CD4-positive, alpha-beta T cell treated with Interleukin-21 for 1 hour (primary cell): ENCODE measurements around the gene MARVELD3.

Experiments
- DNase-seq: peaks from one replicate; pipeline ENCODE4 v3.0.0-alpha.2; 2020

Gene MARVELD3

DNA sequence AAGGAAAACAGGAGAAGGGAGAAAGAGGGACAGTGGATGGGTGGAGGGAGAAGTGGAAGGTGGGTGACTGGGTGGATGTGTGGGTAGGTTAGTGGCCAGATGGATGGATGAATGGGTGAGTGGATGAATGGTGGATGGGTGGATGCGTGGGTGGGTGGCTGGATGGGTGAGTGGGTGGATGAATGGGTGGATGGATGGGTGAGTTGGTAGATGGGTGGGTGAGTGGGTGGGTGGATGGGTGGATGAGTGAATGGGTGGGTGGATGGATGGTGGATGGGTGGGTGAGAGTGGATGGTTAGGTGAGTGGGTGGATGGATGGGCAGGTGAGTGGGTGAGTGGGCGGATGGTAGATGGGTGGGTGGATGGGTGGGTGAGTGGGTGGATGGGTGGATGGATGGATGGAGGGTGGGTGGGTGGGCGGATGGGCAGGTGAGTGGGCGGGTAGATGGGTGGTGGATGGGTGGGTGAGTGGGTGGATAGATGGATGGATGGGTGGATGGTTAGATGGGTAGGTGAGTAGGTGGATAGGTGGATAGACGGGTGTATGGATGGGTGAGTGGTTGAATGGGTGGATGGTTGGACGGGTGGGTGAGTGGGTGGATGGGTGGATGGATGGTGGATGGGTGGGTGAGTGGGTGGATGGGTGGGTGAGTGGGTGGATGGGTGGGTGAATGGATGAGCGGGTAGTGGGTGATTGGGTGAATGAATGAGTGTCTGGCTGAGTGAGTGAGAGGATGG, 702 bp upstream of the MARVELD3 start:
- no peak for DNase-seq

DNA sequence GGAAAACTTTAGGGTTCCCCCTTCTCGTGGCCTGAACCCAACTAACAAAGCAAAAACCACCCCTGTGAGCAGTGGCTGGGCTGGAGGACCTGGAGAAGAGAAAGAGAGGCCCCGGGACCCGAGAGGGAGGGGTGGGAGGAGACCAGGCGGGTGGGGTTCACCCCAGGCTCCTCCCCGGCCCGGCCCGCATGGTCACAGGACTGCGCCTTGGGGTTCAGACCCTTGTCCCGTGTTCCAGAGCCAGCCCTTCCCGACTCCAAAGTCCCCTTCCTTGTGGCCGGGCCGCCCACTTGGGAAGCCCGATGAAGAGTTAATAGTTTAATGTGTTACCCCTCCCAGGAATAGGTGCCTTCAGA, 852 bp downstream of the MARVELD3 start:
- no peak for DNase-seq

DNA sequence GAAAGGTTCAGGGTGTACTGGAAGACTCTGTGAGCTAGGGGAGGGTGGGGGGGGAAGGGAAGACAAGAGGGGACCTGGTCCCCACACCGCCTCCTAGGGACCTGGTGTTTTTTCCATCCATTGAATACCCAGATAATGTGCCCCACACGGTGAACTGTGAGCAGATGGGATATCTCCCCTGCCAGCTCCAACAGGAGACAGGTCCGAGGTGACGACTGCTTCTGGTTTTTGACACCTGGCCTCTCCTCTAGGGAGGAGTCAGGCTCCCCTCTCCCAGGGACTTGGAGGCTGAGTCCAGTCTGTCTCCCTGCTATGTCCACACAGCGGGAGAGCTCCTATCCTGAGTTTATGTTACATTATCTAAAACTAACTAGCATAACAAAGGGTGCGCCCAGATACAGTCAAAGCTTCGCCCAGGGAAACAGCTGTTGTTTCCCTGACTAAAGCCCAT, 1.8 kb downstream of the MARVELD3 start:
- DNase-seq: no peak

DNA sequence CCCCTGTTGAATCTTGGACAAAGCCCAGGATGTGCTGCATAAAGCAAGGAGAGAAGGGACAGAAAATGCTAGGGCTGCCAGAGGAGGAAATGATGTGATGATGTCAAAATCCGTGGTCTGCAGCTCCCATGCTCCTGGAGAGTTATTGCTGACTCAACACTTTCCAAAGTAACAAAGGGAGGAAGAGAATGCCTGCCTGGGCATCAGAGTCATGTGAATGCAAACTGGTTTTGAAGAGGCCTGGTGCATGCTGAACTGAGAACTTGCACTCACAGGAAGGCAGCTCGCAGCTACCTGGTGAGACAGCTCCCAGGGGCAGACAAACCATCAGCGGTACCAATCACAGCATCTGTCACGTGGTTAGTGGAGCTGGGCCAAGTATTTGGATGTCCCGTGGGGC, 2.8 kb downstream of the MARVELD3 start:
- DNase-seq: no peak

DNA sequence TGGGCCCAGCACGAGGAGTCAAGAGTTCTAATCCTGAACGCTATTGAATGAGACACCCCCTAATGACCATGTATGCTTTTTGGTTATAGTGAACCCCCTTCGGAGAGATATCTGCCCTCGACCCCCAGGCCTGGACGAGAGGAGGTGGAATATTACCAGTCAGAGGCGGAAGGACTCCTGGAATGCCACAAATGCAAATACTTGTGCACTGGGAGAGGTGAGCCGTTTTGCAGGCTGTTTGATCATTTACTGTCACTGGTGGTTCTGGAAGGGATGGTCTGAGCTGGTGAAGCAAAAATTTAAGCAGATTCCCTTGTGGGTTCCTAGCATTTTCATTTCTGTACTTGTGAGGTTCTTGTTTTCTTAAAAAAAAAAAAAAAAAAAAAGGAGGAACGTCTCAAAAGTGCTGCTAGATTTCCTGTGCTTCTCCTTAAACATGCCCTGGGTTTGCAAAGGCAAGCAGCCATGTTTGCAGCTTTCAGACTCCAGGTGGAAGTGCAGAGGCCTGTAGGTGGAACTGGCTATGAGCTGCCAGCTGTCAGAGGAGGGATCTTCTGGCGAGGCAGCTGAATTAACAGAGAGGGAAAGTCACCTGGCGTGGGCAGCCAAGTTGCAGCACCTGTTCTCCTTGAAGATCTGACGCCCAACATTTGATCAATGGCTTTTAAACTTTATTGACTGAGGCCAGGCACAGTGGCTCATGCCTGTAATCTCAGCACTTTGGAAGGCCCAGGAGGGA, 3.5 kb downstream of the MARVELD3 start:
- no peak for DNase-seq

DNA sequence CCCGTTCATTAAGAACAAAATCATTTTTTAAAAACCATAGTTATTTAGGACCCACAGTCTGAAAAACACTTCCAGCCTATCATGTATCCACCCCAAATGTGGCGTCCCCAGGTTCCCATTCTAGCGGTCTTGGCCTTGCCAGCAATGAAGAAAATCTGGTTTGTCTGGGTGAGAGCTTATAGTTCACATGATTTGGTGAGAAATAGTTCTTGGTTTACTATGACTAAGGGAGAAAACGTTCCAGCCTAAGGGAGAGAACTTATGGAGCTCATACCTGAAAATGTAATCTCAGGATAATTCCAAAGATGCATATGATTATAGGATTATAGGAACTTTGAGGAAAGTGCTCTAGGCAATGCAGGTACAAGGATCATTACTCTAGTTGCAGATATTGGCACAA, 4.8 kb downstream of the MARVELD3 start:
- DNase-seq: no peak

DNA sequence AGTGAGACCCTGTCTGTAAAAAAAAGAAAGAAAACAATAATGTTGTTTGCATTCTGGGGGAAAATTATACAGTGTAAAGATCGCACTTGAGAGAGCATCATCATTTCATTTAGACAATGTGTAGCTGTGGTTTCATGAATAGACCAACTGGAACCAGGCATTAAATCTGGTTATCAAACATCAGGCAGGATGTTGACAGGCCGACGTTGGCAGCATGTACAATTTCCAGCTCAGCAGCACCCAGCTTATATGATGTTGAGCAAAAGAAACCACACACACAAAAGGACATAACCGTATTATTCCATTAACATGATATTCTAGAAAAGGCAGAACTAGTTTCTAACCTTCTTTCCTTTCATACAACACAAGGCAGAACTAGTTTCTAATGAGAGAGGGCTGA, 5.8 kb downstream of the MARVELD3 start:
- DNase-seq: no peak

DNA sequence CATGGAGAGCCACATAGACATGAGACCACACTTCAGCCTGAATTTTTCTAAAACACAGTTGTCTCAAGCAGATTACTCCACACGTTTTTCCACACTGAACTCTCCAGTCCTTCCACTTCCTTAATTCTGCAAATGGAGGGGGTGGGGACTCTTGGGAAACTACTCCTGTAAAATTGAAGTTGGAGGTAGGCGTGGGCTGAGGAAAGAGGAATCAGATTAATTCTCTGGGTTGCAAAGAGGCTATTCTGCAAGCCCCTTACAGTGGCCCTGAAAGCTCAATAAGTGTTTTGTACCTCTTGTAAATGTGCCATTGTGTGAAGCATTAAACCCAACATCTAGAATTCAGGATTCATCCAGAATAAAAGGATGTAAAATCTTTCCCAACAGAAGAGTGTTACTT, 9.6 kb downstream of the MARVELD3 start:
- no peak for DNase-seq

DNA sequence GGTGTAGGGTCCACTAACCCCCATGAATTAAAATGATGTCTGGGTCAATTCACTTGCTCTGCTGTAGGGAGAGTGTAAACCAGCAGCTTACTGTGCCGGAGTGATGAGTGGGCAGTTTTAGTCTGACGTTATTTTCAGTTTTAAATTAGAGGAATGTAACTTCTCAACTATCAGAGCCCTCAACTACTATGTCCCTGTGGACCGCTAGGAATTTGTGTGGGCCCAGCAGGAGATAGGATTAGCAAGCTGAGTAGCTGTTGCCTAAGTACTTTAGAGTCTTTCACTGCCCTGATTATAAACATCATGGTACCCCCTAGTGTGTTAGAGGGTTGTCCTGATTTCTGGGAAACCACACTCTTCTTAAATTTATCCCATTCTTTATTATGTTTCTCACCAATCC, 11.4 kb downstream of the MARVELD3 start:
- no peak for DNase-seq

DNA sequence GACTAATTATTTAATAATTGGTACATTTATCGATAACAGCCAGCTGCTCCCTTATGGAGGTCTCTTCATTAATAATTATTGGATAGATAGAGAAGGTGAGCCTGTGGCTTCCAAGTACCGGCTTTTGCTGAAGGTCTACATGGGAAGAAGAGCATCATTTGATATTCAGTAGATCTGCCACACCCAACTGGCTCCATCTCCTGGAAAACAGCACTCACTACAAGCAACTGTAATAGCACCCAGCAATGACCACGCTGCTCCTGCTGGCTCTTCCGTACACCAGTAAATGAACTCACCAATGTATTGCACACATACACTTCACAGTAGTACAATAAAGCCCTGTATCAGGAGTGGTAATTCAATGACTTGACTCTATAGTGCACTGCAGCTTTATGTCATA, 19.5 kb downstream of the MARVELD3 start:
- no peak for DNase-seq

DNA sequence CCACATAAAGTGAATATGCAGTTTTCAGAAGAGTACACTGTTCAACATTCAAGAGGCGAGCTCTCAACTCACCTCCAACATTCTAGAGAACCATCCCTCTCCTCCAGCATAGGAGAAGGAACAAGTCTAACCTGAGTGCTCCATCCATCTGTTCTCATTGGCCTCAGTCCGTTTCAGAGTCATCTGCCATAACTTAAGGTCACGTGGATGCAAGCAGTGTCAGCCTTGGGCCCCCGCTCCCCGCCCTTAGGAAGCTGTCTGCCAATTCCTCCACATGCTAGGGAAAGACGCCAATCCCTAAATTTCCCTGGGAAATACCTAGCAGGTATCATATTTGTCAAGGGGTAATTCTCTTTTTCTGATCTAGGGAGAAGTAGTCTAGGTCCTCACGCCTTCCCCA, 21.4 kb downstream of the MARVELD3 start:
- no peak for DNase-seq

DNA sequence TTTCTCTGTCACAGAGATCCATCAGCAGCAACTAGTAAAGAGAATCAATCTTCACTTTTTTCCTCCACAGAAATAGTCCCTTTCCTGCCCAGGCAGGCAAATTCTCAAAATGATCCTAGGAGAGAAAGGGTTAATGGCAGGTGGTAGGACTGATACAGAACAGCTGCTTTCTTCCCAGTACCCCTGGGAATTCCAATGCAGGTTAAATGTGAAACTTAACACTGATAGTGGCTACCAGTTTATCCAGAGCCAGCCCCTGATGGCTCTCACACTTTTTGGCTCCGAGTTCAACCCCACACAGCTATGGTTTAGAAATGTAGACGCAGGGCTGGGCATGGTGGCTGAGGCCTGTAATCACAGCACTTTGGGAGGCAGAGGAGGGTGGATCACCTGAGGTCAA, 22.2 kb downstream of the MARVELD3 start:
- no peak for DNase-seq

DNA sequence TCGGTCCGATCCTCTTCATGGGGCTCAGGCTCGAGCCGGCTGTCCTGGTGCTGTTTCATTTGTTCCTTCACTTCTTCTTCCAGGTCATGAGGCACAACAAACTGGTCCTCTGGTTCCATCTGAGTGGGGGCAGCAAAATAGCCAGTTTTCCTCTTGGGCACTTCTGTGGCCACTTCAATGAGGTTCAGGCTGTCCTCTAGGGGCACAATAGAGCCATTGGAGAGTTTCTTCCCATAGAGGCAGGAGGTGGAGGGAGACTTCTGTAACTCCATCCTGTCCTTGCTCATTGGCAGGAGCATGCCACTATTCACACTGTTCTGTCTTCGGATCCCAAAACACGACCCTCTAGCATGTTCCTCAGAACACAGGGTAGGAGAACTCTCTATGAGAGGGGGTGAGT, 22.9 kb downstream of the MARVELD3 start:
- no peak for DNase-seq

DNA sequence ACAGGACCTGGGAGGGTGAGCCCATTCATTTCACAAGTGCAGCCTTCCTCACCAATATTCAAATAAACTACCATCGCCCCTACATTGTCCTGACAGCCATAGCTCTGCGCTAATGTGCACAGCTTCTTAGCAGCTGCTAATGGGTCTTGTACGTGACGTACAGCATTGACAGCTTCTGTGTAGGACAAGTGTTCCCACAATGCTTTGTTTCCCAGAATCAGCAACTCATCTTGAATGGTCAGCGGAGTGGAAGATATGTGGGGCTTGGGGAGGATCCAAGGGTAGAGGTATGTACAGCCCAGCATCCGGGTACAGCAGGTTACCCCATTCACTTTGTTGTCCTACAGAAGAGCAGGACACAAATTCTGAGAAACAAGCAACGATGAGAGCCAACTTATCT, 23.7 kb downstream of the MARVELD3 start:
- DNase-seq: no peak

DNA sequence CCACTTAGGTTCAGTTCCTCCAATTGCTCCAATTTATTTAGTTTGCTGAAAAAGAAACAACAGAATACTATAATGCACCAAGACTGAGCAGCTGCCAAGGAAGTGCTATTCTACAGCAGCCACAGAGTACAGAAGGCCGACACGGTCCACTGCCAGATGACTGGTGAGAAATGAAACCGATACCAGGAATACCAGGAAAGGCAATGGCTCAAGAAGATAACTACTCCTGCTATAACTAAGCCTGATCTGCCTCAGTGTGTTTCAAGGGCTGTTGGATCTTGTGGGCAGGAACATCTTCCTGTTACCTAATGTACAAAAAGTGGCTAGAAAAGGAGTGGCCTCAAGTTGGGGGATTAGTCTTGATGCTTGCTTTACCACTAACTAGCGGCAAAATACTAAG, 32.8 kb downstream of the MARVELD3 start:
- DNase-seq: no peak

DNA sequence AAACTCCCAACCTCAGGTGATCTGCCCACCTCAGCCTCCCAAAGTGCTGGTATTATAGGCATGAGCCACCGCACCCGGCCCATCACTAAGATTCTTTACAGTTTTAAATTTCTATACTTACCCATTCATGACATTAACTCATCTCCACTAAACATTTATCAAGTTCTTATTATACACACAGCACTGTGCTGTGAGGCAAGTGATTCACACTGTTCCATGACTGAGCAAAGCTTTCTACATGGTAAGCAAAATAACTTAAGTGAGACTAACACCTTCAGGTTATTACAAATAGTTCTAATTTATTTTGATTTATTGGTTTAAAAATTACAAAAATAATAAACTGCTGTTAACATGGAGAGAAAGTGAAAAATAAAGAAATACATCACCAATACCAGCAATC, 33.5 kb downstream of the MARVELD3 start:
- no peak for DNase-seq

DNA sequence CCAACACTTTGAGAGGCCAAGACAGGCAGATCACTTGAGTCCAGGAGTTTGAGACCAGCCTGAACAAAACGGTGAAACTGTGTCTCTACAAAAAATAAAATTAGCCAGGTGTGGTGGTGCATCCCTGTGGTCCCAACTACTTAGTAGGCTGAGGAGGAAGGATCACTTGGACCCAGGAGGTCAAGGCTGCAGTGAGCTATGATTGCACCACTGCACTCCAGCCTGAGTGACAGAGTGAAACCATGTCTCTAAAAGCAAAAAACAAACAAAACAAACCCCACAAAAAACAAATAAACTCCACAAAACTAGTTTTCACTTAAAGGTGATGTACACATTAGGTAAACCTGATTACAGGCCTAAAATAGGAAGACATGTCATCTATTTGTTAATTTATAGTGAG, 40.3 kb downstream of the MARVELD3 start:
- DNase-seq: no peak

DNA sequence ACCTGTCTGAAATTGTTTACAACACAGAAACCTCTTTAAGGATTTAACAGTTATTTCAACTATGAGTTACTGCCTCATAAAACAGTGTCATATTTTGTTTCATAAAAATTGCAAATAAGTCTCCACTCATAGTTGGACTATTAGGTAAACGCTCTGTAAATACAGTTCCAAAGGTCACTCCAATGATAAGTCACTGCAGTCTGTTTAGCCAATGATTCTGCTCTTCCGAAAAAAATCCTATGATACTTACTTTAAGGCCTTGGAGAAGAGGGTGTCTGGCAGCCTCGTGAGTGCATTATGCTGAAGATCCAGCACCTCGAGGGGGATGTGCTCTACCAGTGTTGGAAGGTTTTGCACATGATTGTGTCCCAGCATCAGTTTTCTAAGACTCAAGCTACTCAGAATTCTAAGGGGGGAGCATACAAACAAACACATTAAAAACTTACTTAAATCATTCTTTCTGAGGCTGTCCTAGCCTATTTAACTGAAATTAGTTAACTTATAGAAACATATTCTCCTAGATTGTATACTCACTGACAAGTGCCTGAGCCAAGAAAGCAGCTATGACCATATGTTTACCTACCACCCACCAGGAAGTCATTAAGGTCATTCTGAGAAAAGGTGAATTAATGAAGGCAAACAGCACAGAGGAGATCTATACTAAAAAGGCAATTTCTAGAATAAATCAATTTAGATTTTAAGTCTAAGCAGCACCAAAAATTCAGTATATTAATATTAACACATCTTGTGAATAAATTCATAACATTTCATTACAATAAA, 41.1 kb downstream of the MARVELD3 start:
- DNase-seq: no peak

DNA sequence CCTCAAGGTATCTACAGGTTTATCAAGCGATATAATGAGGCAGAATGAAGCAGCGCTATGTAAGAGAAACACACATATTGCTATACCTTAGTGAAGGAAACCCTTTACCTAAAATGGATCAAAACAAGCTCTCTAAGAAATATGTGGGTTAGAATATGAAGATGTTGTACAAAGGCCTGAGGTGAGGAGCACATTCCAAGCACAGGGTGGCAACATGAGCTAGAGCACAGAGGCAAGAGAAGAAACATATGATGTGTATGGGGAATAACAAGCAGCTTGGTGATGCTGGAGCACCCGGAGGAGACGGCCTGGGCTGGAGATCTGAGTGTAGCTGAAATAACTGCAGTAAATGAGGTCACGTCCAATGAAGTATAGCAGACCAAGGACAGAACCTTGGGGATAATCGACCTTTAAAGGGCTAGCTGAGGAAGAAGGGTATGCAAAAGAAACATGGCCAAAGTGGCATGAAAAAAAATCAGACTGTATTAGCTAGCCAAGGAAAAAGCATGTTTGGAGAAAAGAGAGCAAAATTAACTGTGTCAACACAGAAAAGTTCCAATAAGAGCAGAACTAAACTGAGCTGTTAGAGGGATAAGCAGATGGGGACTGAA, 44.0 kb downstream of the MARVELD3 start:
- no peak for DNase-seq

DNA sequence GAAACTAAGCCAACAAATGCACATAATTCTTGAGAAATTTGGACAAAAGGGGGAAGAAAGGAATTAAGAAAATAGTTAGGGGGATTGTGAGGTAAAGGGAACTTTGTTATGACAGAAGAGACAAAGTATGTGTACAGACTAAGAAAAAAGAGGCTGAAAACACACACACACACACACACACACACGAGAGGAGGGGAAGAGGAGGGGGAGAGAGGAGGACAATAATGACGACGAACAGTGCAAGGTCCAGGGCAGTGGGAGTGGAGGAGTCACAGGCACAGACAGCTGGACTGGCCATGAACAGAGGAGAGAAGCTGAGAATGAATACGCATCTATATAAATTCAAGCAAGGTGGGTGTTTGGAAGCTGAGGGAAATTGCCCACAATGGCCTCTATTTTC, 44.6 kb downstream of the MARVELD3 start:
- DNase-seq: no peak

DNA sequence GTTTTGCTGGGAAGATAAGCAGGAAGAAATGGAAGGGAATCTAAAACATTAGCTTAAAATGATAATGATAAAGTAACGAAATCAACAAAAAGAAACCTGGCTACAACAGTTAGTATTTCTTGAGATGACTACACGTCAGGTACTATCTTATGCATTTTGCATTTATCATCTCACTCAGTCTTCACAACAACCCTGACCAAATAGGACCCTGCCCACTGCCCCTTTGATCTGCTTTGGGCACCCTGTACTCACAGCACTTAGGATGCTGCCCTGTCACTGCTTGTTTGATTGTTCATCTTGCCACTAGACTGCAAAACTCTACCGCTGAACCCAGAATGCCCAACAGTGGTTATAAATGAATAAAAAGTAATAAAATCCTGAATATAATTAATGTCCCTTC, 45.2 kb downstream of the MARVELD3 start:
- DNase-seq: no peak

DNA sequence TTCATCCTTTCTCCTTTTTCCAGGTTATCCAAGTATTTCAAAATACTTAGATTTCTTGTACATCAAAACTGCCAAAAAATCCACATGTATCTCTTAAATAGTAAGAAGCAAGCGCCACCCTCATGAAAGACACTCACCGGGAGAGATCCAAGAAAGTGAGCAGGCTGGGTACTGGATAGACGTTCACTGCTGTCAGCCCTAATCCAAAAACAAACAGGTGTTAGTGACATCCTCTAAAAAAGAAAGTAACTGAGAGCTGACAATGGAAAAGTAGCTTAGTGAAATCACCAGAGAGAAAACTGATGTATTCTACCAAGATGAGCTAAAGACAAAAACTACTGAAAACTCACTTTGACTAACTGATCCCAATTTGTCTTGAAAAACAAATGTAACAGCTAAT, 46.1 kb downstream of the MARVELD3 start:
- no peak for DNase-seq

DNA sequence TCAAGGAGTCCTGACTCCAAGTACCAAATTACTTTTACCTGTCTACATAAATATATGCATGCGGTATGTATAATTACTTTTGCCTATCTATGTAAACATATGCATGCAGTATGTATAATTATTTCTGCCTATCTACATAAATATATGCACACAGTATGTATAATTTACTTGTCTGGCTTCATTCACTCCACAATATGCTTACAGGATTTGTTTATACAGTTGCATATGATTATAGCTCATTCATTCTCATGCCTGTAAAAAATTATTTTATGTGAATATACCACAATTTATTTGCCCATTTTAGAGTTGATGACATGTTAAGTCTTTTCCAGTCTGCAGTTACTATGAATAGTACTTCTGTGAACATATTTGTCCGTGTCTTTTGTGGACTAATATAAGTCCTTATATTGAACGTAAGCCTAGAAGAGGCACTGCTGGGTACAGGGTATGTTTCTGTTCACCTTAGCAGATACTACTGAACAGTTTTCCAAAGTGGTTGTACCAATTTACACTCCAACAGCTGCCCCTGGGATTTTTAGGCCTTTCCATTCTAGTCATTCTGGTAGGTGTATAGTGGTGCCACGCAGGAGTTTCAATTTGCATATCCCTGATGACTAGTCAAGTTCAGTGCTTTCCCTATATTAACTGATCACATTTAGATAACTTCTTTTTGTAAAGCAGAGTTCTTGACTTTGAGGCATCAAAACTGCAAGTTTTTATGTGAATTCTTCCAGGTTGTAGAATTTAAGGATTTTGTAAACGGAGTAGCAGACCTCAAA, 47.0 kb downstream of the MARVELD3 start:
- DNase-seq: no peak
